MV-4-11 (cell line): ENCODE measurements around the gene PARS2.
A peak's percentile ranks its signal among the peaks of the same experiment; 100 is the strongest.
"Not testable (repeated sequence)": the region's sequence is repeated elsewhere in the genome, so short reads cannot be mapped to it uniquely, and the experiment has no call there.

Experiments used
- DNase-seq: peaks from one replicate; lab custom pipeline; 2025; lab: John Stamatoyannopoulos, UW

PARS2 gene

GRCh38 chr1:54800041-54800898 is 35.9 kb upstream of the PARS2 start:
- no peak for DNase-seq

GRCh38 chr1:54798769-54799641 is 34.7 kb upstream of the PARS2 start:
- DNase-seq, result peak; percentile 31

- no peak for DNase-seq
Observed at GRCh38 chr1:54798206-54798605, 33.9 kb upstream of the PARS2 start.

GRCh38 chr1:54796902-54797301 is 32.6 kb upstream of the PARS2 start:
- no peak for DNase-seq

GRCh38 chr1:54795841-54796468 is 31.6 kb upstream of the PARS2 start:
- no peak for DNase-seq

GRCh38 chr1:54795356-54795665 is 31.0 kb upstream of the PARS2 start:
- no peak for DNase-seq

GRCh38 chr1:54794451-54795355 is 30.4 kb upstream of the PARS2 start:
- no peak for DNase-seq

- no peak for DNase-seq
Observed at GRCh38 chr1:54792686-54793282, 28.5 kb upstream of the PARS2 start.

- DNase-seq, result peak; percentile 64
Observed at GRCh38 chr1:54791880-54792522, 27.7 kb upstream of the PARS2 start.

- no peak for DNase-seq
Observed at GRCh38 chr1:54788459-54788858, 24.1 kb upstream of the PARS2 start.

GRCh38 chr1:54787604-54788003 is 23.3 kb upstream of the PARS2 start:
- no peak for DNase-seq

GRCh38 chr1:54786778-54787177 is 22.5 kb upstream of the PARS2 start:
- DNase-seq, result no peak

- DNase-seq, result no peak
Observed at GRCh38 chr1:54784066-54784465, 19.7 kb upstream of the PARS2 start.

GRCh38 chr1:54782588-54782987 is 18.3 kb upstream of the PARS2 start:
- DNase-seq, result no peak

GRCh38 chr1:54782156-54782555 is 17.8 kb upstream of the PARS2 start:
- DNase-seq, result no peak

GRCh38 chr1:54781023-54781723 is 16.9 kb upstream of the PARS2 start:
- DNase-seq, result no peak

- DNase-seq, result no peak
Observed at GRCh38 chr1:54777431-54777830, 13.1 kb upstream of the PARS2 start.

- DNase-seq, result no peak
Observed at GRCh38 chr1:54777011-54777410, 12.7 kb upstream of the PARS2 start.

GRCh38 chr1:54775828-54776721 is 11.8 kb upstream of the PARS2 start:
- not testable (repeated sequence) for DNase-seq
